ENCODE data around the gene KANK4.

Gene KANK4

GRCh38 chr1:62318756-62319544 lies at the start of gene KANK4:
TSS of gene KANK4 (minus strand) at chr1:62319434. CDS start at chr1:62281564, 37,870 bp downstream.
- DNase-seq (ENCODE audit: low read depth in 2 of 2): no peak

GRCh38 chr1:62368989-62369388 lies 49.8 kb upstream of the KANK4 start:
- no peak for DNase-seq (ENCODE audit: low read depth in 2 of 2)

DNA sequence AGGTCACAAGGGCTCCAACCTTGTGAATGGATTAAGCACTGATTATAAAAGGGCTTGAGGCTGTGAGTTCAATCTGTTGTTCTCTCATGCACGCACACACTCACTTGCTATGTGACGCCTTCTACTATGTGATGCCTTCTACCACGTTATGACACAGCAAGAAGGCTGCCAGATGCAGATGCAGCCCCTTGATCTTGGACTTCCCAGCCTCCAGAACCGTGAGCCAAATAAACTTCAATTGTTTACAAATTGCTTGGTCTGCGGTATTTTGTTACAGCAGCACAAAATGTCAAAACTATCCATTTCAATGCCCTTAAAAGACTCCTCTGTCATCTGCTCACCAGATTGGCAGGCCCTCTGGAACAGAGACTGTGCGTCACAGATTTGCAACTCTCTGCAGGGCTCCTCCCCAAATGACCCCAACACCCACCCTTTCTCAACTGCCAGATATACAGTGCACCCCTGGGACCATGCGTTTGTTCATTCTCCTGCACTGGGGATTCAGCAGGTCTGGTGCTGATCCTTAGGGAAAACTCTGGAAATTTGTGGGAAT lies 47.8 kb upstream of the KANK4 start:
- no peak for DNase-seq (ENCODE audit: low read depth in 2 of 2)

GRCh38 chr1:62364721-62365120 lies 45.5 kb upstream of the KANK4 start:
- no peak for DNase-seq (ENCODE audit: low read depth in 2 of 2)

GRCh38 chr1:62362926-62363325 lies 43.7 kb upstream of the KANK4 start:
- no peak for DNase-seq (ENCODE audit: low read depth in 2 of 2)

GRCh38 chr1:62362061-62362917 lies 43.1 kb upstream of the KANK4 start:
- DNase-seq (ENCODE audit: low read depth in 2 of 2): no peak

DNA sequence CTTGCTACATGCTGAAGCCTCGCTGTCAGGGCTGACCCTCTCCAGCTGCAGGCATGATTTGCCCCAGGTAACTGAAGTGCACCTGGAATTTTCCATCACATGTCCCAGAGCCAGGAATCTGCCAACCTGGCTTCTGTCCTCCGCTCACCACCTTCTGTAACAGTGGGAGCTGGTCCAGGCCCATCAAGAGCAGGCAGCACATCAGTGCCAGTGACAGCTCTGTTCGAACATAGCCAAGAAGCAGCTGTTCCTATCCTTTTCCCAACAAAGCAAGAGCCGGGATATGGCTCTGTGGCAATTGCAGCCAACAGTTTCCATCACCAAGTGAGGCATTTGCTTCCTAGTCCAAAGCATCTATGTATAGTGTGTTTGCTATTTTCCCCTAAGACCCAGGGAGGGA lies 42.2 kb upstream of the KANK4 start:
- DNase-seq (ENCODE audit: low read depth in 2 of 2): no peak

- DNase-seq (ENCODE audit: low read depth in 2 of 2): no peak
Observed at GRCh38 chr1:62358665-62359373, 39.6 kb upstream of the KANK4 start.

- DNase-seq (ENCODE audit: low read depth in 2 of 2): no peak
Observed at GRCh38 chr1:62357916-62358315, 38.7 kb upstream of the KANK4 start.

DNA sequence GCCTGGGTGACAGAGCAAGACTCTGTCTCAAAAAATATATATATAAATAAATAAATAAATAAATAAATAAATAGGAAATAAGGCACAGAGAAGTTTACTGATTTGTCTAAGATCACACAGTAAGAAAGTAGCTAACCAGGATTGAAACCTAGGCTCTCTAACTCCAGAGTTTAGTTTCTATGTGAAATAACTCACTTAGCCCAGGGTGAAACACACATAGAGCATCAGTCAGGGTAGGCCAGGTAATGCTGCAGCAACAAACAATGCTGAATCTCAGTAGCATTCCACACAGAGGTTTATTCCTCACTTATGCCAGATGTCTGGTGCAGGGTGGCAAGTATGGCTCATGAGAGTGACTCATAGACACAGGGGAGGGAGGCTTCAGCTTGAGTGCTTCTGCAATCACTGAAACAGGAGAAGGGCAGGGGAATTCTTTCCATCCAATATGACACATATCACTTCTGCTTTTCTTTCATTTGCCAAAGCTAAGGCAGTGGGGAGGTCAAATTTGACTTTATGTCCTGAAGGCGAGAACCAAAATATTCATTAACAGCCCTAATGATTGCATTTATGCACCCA lies 37.1 kb upstream of the KANK4 start:
- DNase-seq (ENCODE audit: low read depth in 2 of 2): no peak

DNA sequence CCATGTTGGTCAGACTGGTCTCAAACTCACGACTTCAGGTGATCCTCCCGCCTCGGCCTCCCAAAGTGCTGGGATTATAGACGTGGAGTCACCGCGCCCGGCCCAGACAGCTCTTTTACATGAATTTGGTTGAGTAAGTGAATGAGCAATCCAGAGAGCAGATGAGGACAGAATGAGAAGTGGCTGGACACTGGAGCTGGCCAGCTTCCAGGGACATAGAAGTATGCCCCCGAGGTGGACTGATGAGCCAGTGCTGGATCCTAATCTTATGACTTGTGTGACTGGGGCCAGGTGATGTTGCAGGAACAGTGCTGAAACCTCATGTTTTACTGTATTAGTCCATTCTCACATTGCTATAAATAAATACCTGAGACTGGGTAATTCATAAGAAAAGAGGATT lies 35.9 kb upstream of the KANK4 start:
- no peak for DNase-seq (ENCODE audit: low read depth in 2 of 2)

- DNase-seq (ENCODE audit: low read depth in 2 of 2): no peak
Observed at GRCh38 chr1:62353853-62354252, 34.6 kb upstream of the KANK4 start.

GRCh38 chr1:62352387-62352786 lies 33.2 kb upstream of the KANK4 start:
- DNase-seq (ENCODE audit: low read depth in 2 of 2): no peak

- DNase-seq (ENCODE audit: low read depth in 2 of 2): no peak
Observed at GRCh38 chr1:62349470-62350233, 30.4 kb upstream of the KANK4 start.

- no peak for DNase-seq (ENCODE audit: low read depth in 2 of 2)
Observed at GRCh38 chr1:62346886-62347285, 27.7 kb upstream of the KANK4 start.

DNA sequence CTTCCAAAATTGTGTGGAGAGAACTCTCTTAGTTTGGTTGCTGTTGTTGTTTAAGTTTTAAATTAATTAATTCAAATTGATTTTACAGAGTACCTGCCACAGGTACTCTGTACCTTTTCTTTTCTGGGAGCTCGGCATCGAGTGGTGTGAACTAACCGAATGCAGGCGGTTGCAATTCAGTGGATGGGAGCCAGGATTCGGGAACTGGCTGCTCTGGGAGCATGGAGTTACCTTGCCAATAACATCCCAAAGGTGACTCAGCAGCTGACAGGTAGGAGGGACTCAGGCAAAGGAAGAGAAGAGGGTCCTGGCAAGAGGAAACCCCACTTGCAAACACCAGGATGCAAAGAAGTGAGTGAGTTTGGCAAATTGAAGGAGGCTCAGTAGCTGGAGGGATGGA lies 24.7 kb upstream of the KANK4 start:
- no peak for DNase-seq (ENCODE audit: low read depth in 2 of 2)

DNA sequence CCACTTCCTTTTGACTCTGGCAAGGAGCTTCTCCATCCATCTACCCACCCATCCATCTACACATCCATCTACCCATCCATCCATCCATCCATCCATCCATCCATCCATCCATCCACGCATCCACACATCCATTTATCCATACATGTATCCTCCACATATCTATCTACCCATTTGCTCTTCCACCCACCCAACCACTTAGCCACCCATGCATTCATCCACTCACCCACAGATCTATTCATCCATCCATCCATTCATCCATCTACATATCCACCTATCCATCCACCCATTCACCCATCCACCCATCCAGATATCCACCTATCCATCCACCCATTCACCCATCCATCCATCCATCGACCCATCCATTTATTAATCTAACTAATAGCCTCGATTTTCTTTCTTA lies 23.0 kb upstream of the KANK4 start:
- no peak for DNase-seq (ENCODE audit: low read depth in 2 of 2)

DNA sequence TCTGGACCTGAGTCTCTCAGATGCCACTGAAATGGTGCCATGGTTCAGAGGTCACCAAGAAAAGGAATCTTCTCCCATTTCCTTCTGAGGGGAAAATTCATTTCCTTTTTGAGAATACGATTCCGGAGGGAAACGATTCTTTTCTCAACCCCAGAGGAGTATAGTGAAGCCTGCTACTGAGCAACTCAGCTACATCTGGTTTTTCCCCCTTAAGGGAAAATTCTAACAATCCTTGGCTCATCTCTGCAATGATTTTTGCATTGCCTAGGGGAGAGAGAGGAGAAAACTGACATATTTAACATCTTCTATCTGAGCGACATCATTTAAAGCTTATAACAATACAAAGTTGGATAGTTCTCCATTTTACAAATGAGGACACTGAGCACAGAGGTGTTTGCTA lies 22.4 kb upstream of the KANK4 start:
- DNase-seq (ENCODE audit: low read depth in 2 of 2): no peak

- DNase-seq (ENCODE audit: low read depth in 2 of 2): no peak
Observed at GRCh38 chr1:62341089-62341488, 21.9 kb upstream of the KANK4 start.

GRCh38 chr1:62337706-62338631 lies 18.7 kb upstream of the KANK4 start:
- DNase-seq (ENCODE audit: low read depth in 2 of 2): no peak

Measured in stimulated activated CD8-positive, alpha-beta memory T cell treated with anti-CD3 and anti-CD28 coated beads, Interleukin-2, amount 100 ng/mL, for 1 hour (primary cell).